ENCODE data around the gene ACSL6.

Gene ACSL6

GRCh38 chr5:132013006-132013689, 1.7 kb upstream of the ACSL6 start:
- peak in 1 of 2 donors; percentile 15 for DNase-seq

- peak; percentile 27 to 33 for DNase-seq
Observed at GRCh38 chr5:132012371-132013005, 1.0 kb upstream of the ACSL6 start.

- no peak for DNase-seq
Observed at GRCh38 chr5:132010989-132011621, 353 bp downstream of the ACSL6 start.

- no peak for DNase-seq
Observed at GRCh38 chr5:132010645-132010988, 841 bp downstream of the ACSL6 start.

- no peak for DNase-seq
Observed at GRCh38 chr5:132009706-132010405, 1.6 kb downstream of the ACSL6 start.

- no peak for DNase-seq
Observed at GRCh38 chr5:132008961-132009680, 2.3 kb downstream of the ACSL6 start.

GRCh38 chr5:132008163-132008473, 3.3 kb downstream of the ACSL6 start:
- no peak for DNase-seq

- DNase-seq, result peak; percentile 85 to 86
Observed at GRCh38 chr5:132007399-132008162, 3.9 kb downstream of the ACSL6 start.

GRCh38 chr5:132006331-132007120, 4.9 kb downstream of the ACSL6 start:
- DNase-seq, result no peak

- DNase-seq, result no peak
Observed at GRCh38 chr5:132005591-132005990, 5.9 kb downstream of the ACSL6 start.

GRCh38 chr5:132003982-132004381, 7.5 kb downstream of the ACSL6 start:
- DNase-seq, result no peak

GRCh38 chr5:132003170-132003744, 8.2 kb downstream of the ACSL6 start:
- DNase-seq, result no peak

- DNase-seq, result no peak
Observed at GRCh38 chr5:132002757-132003156, 8.7 kb downstream of the ACSL6 start.

GRCh38 chr5:132001647-132002561, 9.6 kb downstream of the ACSL6 start:
- DNase-seq, result no peak

GRCh38 chr5:132000677-132001453, 10.6 kb downstream of the ACSL6 start:
- no peak for DNase-seq

- DNase-seq, result no peak
Observed at GRCh38 chr5:132000241-132000490, 11.3 kb downstream of the ACSL6 start.

GRCh38 chr5:131999441-132000240, 11.8 kb downstream of the ACSL6 start:
- DNase-seq, result no peak

GRCh38 chr5:131999041-131999440, 12.4 kb downstream of the ACSL6 start:
- DNase-seq, result no peak
